Stimulated activated CD8-positive, alpha-beta memory T cell treated with anti-CD3 and anti-CD28 coated beads, Interleukin-4, amount 100 ng/mL, for 1 hour (primary cell): ENCODE results near the gene CAMTA1.

Source experiments
- DNase-seq, 2 donors: peaks; one replicate each; pipeline ENCODE4 v3.0.0-alpha.2; 2020; ENCODE audit warnings: low read depth in 2 of 2, low spot score in 1 of 2

CAMTA1 gene

DNA sequence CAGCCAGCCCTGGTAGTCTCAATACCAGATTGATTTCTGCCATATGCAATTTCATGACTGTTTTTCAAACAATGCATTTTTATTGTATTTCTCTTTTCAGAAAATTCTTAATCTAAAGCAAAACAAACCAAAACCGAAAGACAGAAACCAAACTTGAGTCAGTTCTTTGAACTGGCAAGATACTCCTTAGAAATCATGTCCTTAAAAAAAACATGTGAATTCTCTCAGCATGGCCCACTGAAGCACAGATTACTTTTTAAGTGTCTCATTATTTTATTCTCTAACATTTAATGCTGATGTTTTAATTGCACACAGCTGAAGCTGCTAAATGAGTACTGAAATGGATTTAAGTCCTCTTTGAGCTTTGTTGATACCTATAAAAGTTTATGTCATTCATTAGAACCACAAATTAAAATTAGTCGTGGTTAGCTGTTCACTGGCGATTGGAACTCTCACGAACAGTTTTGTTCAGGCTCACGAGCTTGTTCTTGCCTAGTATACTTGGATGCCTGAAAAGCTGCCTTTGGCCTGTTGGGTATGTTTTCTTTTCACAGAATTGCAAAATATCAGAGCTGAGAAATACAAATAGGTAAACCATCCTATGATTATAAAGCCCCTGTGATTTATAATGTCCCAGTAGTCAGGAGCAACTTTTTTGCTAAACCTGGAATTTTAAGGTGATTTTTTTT lies 87.5 kb downstream of the CAMTA1 start:
- no peak for DNase-seq

DNA sequence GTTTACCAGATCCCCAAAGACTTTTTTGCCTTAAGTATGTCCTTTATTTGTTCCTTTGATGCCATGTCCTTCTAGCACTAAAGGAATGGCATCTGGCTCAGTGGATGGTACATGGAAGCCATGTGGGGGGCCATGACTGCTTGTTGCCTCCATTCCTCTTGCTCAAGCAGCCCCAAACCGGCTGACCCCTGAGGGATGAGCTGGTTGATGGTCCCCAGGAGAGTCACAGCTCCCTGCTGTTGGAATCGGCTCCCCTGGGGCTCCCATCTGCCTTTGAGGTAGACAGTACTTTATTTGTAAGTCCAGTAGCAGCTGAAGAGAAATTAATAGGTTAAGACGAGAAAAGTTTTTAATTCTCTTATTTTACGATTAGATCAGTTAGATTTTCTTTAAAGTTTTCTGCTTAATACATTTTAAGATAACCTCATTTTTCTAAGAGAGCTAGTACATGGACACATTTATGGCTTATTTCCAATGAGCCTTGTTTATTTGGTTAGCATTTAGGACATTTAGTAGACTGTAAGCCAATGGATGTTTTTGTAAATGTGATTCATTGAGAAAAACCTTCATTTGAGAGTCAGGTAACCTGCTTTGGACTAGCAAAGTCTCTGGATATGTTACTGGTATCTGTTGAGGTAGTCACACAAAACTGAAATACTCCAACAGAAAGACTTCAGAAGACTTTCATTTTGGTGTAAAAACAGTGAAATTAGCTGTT lies 88.2 kb downstream of the CAMTA1 start:
- DNase-seq, result no peak

DNA sequence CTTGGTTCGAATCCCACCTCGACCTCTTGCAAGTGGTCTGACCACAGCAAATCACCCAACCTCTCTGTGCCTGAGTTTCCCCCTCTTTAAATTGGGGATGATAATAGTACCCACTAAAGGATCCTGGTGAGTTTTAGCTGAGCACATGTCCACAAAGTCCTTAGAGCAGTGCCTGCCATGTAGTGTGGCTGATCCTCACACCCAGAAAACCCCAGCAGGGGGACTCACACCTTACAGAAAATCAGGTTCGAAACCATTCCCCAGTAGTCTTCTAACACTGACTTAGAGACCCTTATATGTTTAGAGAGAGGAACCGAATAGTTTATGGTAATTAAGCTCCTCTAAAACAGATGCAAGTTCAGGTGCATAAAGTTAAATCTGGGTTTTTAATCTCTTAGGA lies 89.0 kb downstream of the CAMTA1 start:
- no peak for DNase-seq

DNA sequence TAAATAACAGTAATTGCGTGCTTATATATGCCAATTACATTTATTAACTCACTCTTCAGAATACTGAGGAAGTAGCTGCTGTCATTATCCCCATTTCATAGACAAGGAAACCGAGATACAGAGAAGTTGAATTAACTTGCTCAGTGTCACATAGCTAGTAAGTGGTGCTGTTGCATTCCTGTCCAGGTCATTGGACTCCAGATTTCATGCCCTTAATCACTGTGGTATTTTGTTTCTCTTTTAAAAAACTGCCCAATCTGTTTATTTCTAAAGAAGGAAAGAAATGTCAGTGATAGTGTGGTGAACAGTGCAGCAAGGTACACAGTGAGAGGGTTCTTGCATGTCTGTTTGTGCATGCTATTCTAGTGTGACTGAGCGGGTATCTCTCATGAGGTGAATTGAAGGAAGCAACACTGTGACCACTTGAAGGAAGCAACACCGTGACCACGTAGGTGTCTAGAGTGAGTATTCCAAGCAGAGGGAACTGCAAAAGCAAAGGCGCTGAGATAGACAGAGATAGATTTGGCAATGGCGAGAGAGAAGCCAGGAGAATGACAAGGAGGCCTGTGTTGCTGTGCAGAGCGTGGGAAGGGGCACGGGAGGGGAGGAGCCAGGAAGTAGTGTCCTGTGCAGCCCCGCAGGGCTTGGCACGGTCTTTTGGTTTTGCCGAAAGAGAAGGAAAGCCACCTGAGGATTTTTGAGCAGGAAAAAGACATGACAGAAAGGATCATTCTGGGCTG lies 95.9 kb downstream of the CAMTA1 start:
- no peak for DNase-seq

DNA sequence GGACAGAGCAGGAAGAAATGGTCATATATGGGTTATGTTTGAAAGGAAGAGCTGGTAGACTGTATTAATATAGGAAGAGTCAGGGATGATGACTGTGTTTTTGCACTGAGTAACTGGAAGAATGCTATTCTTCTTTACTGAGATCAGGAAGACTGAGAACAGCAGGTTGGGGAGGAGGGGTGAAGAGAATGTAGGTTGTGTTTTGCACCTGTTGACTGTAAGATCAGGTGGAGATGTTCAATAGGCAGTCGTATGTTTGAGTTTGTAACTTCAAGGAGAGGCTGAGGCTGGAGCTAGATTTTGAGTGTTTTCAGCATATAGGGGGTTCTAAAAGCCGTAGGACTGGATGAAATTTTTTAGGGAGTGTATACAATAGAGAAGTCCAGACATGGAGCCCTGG lies 97.2 kb downstream of the CAMTA1 start:
- DNase-seq, result no peak

DNA sequence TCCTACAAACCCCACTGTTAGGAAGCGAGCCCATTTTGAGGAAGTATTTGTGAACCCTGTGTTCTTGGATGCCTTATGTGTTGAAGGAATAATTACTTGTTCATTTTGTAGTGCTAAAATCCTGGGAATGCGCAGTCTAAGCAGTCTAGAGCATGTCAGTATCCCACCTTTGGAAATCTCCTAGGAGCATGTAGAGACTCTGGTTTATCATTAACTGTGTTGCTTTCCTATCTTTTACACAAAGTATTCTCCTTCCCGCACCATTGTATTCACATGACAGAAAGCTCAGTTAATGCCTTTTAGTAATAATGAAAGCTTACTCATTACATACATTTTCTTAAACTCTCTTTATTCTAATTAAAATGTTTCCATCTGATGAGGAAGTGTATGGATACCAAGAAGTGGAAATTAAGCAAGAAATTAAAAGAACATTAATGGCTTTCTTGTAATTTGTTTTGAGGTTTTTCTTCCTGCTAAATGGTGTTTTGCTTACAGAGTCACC lies 99.4 kb downstream of the CAMTA1 start:
- DNase-seq, result no peak

- DNase-seq, result no peak
These were observed 100.2 kb downstream of the CAMTA1 start for GRCh38 chr1:6885426-6885825.

DNA sequence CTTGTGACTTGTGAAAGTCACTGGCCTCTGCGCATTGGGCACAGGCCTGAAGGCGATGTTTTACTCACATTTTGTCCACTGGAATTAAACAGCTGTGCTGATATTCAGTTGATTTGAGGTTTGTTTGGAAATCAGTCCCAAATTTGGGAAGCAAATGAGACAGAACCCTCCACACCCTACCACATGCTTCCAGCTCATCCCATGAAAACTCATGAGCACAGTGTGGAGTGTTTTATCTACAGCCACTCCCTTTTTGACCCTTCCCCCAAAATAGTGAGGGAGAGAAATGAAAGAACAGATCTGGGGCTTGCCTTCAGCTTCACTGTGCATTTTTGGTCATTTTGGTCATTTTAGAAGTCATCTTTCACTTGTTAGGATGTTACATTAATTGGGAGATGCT lies 101.3 kb downstream of the CAMTA1 start:
- no peak for DNase-seq

- DNase-seq, result no peak
These were observed 103.0 kb downstream of the CAMTA1 start for GRCh38 chr1:6888268-6888667.

- DNase-seq, result no peak
These were observed 103.6 kb downstream of the CAMTA1 start for GRCh38 chr1:6888870-6889269.

GRCh38 chr1:6889875-6890480 lies 104.7 kb downstream of the CAMTA1 start:
- peak in 1 of 2 donors; percentile 3 for DNase-seq

DNA sequence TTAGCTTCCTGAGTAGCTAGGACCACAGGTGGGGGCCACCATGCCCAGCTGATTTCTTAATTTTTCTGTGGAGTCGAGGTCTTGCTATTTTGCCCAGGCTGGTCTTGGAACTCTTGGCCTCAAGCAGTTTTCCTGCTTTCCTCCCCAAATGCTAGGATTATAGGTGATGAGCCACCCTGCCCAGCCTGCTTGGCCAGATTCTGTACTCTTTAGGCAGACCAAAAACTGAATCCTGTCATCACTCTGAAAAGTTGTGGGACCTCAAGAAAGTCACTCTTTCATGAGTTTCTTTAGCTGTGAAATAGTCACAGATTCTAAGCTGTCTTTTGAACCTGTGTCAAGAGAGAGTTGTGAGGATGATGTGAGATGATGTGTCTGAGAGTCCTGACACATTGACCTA lies 105.4 kb downstream of the CAMTA1 start:
- DNase-seq, result no peak

- DNase-seq, result no peak
These were observed 106.7 kb downstream of the CAMTA1 start for GRCh38 chr1:6891781-6892579.

DNA sequence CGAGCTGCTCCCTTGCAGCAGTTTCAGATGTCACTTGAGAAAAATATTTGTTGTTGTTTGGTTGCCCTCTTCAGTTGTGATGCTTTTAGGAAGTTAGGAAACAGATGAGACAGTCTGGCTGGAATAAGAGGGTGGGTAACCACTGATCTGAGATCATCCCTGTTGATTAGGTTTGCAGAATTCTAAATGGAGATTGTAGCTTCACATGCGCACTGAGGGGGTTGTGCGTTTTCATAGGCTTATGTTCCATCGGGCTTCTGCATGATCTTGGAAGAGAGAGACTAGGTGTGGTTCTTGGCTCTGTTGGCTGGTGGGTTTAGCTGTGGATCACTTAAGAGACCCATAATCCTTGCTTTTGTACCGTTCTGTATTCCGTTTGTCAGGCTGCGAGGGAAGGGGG lies 108.1 kb downstream of the CAMTA1 start:
- no peak for DNase-seq

DNA sequence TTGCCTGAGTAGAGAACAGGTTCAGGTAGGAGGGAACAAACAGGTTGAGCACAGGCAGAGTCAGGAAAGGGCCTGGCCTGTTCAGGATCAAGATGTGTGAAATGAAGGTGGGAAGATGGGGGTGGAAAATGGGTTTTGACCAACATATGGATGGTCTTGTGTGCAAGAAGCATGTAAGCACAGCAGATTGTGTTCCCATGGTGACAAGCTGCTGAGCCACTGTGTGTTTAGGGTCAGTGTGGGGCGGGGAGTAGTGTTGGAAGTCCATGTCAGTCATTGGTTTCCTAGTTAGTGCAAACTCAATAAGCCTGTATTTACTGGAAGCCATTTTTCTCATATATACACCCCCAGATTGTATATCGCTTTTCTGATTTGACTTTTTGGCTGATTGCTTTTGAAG lies 111.9 kb downstream of the CAMTA1 start:
- DNase-seq, result no peak

GRCh38 chr1:6898974-6899539 lies 113.8 kb downstream of the CAMTA1 start:
- DNase-seq, result no peak

- no peak for DNase-seq
These were observed 114.4 kb downstream of the CAMTA1 start for GRCh38 chr1:6899621-6900020.

DNA sequence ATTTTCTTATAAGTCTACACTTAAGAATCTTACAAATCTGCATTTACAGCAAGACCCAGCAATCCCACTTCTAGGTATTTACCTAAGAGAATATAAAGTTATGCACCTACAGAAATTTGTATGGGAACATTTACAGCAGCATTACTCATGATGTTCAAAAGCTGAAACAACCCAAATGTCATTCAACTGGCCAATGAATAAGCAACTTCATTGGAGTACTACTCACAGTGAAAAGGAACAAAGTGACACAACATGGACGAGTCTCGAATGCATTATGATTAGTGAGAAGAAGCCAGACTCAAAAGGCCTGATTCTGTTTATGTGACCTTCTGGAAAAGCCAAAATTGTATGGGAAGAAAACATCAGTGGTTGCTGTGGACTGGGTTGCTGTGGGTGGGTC lies 116.9 kb downstream of the CAMTA1 start:
- no peak for DNase-seq

DNA sequence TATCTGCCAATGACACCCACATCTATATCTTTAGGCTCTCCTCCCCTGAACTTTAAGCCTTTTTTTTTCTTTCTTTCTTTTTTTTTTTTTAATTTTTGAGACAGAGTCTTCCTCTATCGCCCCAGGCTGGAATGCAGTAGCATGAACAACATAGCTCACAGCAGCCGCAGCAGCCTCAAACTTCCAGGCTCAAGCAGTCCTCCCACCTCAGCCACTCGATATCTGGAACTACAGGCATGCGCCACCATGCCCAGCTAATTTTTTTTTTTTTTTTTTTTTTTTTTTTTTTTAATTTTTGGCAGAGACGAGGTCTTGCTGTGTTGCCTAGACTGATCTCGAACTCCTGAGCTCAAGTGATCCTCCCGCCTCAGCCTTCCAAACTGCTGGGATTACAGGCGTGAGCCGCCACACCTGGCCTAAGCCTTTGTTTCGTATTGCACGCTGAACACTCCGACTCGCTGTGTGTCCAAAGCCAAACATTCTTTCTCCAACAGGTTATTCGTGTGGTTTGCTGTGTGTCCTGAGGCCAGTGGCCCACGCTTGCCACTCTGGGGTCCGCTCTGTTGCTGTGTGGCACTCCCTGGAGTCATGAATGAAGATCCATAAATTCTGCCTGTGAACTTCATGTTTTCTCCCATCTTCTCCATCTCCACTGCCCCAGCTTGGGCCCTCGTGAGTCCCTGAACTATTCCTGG lies 119.4 kb downstream of the CAMTA1 start:
- DNase-seq, result no peak

- DNase-seq, result no peak
These were observed 120.1 kb downstream of the CAMTA1 start for GRCh38 chr1:6905331-6905730.
